ENCODE results near the gene PTGS2.
"Not testable (repeated sequence)": the region's sequence is repeated elsewhere in the genome, so short reads cannot be mapped to it uniquely, and the experiment has no call there.

Gene PTGS2

GRCh38 chr1:186670297-186671135, 9.7 kb downstream of the PTGS2 start:
- no peak for DNase-seq (ENCODE audit: low read depth, low spot score)

- not testable (repeated sequence) for DNase-seq (ENCODE audit: low read depth, low spot score)
Measured at GRCh38 chr1:186669784-186670183, 10.4 kb downstream of the PTGS2 start.

- DNase-seq (ENCODE audit: low read depth, low spot score): not testable (repeated sequence)
Measured at GRCh38 chr1:186664217-186664616, 16.0 kb downstream of the PTGS2 start.

- no peak for DNase-seq (ENCODE audit: low read depth, low spot score)
Measured at GRCh38 chr1:186662752-186663151, 17.5 kb downstream of the PTGS2 start.

GRCh38 chr1:186659890-186660341, 20.3 kb downstream of the PTGS2 start:
- no peak for DNase-seq (ENCODE audit: low read depth, low spot score)

GRCh38 chr1:186658999-186659398, 21.2 kb downstream of the PTGS2 start:
- no peak for DNase-seq (ENCODE audit: low read depth, low spot score)

- DNase-seq (ENCODE audit: low read depth, low spot score): no peak
Measured at GRCh38 chr1:186657481-186657880, 22.7 kb downstream of the PTGS2 start.

GRCh38 chr1:186655876-186656275, 24.3 kb downstream of the PTGS2 start:
- DNase-seq (ENCODE audit: low read depth, low spot score): no peak

GRCh38 chr1:186654741-186655140, 25.5 kb downstream of the PTGS2 start:
- no peak for DNase-seq (ENCODE audit: low read depth, low spot score)

GRCh38 chr1:186653312-186653711, 26.9 kb downstream of the PTGS2 start:
- DNase-seq (ENCODE audit: low read depth, low spot score): no peak

GRCh38 chr1:186648613-186649012, 31.6 kb downstream of the PTGS2 start:
- no peak for DNase-seq (ENCODE audit: low read depth, low spot score)

- not testable (repeated sequence) for DNase-seq (ENCODE audit: low read depth, low spot score)
Measured at GRCh38 chr1:186647985-186648384, 32.2 kb downstream of the PTGS2 start.

- DNase-seq (ENCODE audit: low read depth, low spot score): no peak
Measured at GRCh38 chr1:186643614-186644013, 36.6 kb downstream of the PTGS2 start.

GRCh38 chr1:186637567-186637966, 42.7 kb downstream of the PTGS2 start:
- DNase-seq (ENCODE audit: low read depth, low spot score): not testable (repeated sequence)

GRCh38 chr1:186636786-186637185, 43.4 kb downstream of the PTGS2 start:
- DNase-seq (ENCODE audit: low read depth, low spot score): no peak

- no peak for DNase-seq (ENCODE audit: low read depth, low spot score)
Measured at GRCh38 chr1:186634511-186634910, 45.7 kb downstream of the PTGS2 start.

GRCh38 chr1:186633116-186633515, 47.1 kb downstream of the PTGS2 start:
- DNase-seq (ENCODE audit: low read depth, low spot score): no peak

GRCh38 chr1:186629341-186629740, 50.9 kb downstream of the PTGS2 start:
- no peak for DNase-seq (ENCODE audit: low read depth, low spot score)

- no peak for DNase-seq (ENCODE audit: low read depth, low spot score)
Measured at GRCh38 chr1:186628910-186629309, 51.3 kb downstream of the PTGS2 start.

GRCh38 chr1:186627019-186627418, 53.2 kb downstream of the PTGS2 start:
- DNase-seq (ENCODE audit: low read depth, low spot score): no peak

GRCh38 chr1:186626356-186626932, 53.8 kb downstream of the PTGS2 start:
- DNase-seq (ENCODE audit: low read depth, low spot score): no peak

- no peak for DNase-seq (ENCODE audit: low read depth, low spot score)
Measured at GRCh38 chr1:186623551-186623950, 56.7 kb downstream of the PTGS2 start.
